PC-3 (cell line): ENCODE data around the gene CENPVL3. TPM values are rescaled to one million over a fixed set of nuclear protein-coding genes. Genes with fewer than 3 reads are reported as not detected.

Experiments used
- ATAC-seq: fragments of 200-7000 bp; cut with Tn5 transposase; 2 replicates; pipeline ENCODE4 v1.9.1; 2020; ENCODE audit warnings: mild to moderate bottlenecking, moderate library complexity
- BruUV-seq: library from RNA; stranded (reverse); fragments of 400-500 nt; replicated peaks from 2 replicates; lab custom pipeline; 2021; lab: Mats Ljungman, UMichigan
- CTCF ChIA-PET: fragments of 300-600 bp; sonication (Branson Sonifier 250); formaldehyde crosslinking; loops from one replicate; lab custom pipeline; 2022; ENCODE audit warnings: antibody characterized with exemption; lab: Charles Lee
- POLR2A ChIA-PET: fragments of 300-600 bp; sonication (Branson Sonifier 250); formaldehyde crosslinking; loops from one replicate; lab custom pipeline; 2022; ENCODE audit warnings: antibody characterized with exemption; ENCODE audit not compliant: unreplicated experiment; lab: Charles Lee
- DNase-seq: peaks from one replicate; pipeline ENCODE4 v3.0.0-alpha.2; 2015
- H2AFZ ChIP-seq: fragments of 300-600 bp; sonication (generic); 2 replicates; pipeline ENCODE4 v1.6.0; 2016; ENCODE audit warnings: antibody characterized with exemption, low read length
- H3F3A ChIP-seq: fragments of 300-600 bp; sonication (generic); one replicate; pipeline ENCODE4 v1.6.0; 2017; ENCODE audit warnings: antibody characterized with exemption, low read length, control low read depth, mild to moderate bottlenecking; ENCODE audit not compliant: unreplicated experiment
- H3K27ac ChIP-seq: fragments of 300-600 bp; sonication (generic); 2 replicates; pipeline ENCODE4 v1.5.1; 2016; ENCODE audit warnings: mild to moderate bottlenecking, low read length
- H3K27me3 ChIP-seq: fragments of 300-600 bp; sonication (generic); 2 replicates; pipeline ENCODE4 v1.6.1; 2016; ENCODE audit warnings: low read length, mixed read lengths
- H3K36me3 ChIP-seq: fragments of 300-600 bp; sonication (generic); 2 replicates; pipeline ENCODE4 v1.6.1; 2016; ENCODE audit warnings: low read depth, mixed run types, low read length, mixed read lengths
- H3K4me1 ChIP-seq: fragments of 300-600 bp; sonication (generic); 2 replicates; pipeline ENCODE4 v1.5.1; 2016; ENCODE audit warnings: low read length; ENCODE audit not compliant: insufficient read depth
- H3K4me2 ChIP-seq: fragments of 300-600 bp; sonication (generic); 2 replicates; pipeline ENCODE4 v1.6.0; 2016; ENCODE audit warnings: low read length
- H3K4me3 ChIP-seq: fragments of 300-600 bp; sonication (generic); 2 replicates; pipeline ENCODE4 v1.5.1; 2016; ENCODE audit warnings: mild to moderate bottlenecking, low read length, mixed read lengths
- H3K79me2 ChIP-seq: fragments of 300-600 bp; sonication (generic); 2 replicates; pipeline ENCODE4 v1.6.1; 2017; ENCODE audit warnings: low read length, mixed read lengths
- H3K9ac ChIP-seq: fragments of 300-600 bp; sonication (generic); 2 replicates; pipeline ENCODE4 v1.6.0; 2016; ENCODE audit warnings: mild to moderate bottlenecking, low read length
- H3K9me2 ChIP-seq: fragments of 300-600 bp; sonication (generic); replicated peaks from 2 replicates; pipeline ENCODE4 v1.6.1; 2016; ENCODE audit warnings: mixed run types, low read length, mixed read lengths
- H3K9me3 ChIP-seq: fragments of 300-600 bp; sonication (generic); 2 replicates; pipeline ENCODE4 v1.6.1; 2016; ENCODE audit warnings: low read length, mixed read lengths
- H4K20me1 ChIP-seq: fragments of 300-600 bp; sonication (generic); 2 replicates; pipeline ENCODE4 v1.6.1; 2016; ENCODE audit warnings: low read length, mixed read lengths
- EZH2 ChIP-seq: fragments of 300-600 bp; sonication (generic); IDR thresholded peaks from one replicate; pipeline ENCODE4 v1.6.1; 2017; ENCODE audit warnings: antibody characterized with exemption, mild to moderate bottlenecking, low read length; ENCODE audit not compliant: unreplicated experiment
- EZH2phosphoT487 ChIP-seq: fragments of 300-600 bp; sonication (generic); IDR thresholded peaks from 2 replicates; pipeline ENCODE4 v1.6.1; 2018; ENCODE audit warnings: mild to moderate bottlenecking, antibody characterized with exemption, low read length, borderline replicate concordance
- intact Hi-C: fragments of 100-400 bp; cut with micrococcal nuclease; formaldehyde crosslinking; loops from 2 replicates; pipeline ENCODE4 v1.9.0; 2023
- total RNA-seq: library from RNA; depleted of rRNA; stranded (reverse); fragments of >200 nt; gene quantifications from 2 replicates; pipeline ENCODE4 v1.2.3, GENCODE V29; 2014
- TF ChIP-seq, protein P1 (sequence below): fragments of 300-600 bp; sonication (generic); conservative IDR thresholded peaks from 2 replicates; pipeline ENCODE4 v1.5.1; 2017; ENCODE audit warnings: antibody characterized with exemption, low read depth, mild to moderate bottlenecking, low read length

Gene CENPVL3
- total RNA-seq, 1 experiment from 2014 or later: not detected

DNA sequence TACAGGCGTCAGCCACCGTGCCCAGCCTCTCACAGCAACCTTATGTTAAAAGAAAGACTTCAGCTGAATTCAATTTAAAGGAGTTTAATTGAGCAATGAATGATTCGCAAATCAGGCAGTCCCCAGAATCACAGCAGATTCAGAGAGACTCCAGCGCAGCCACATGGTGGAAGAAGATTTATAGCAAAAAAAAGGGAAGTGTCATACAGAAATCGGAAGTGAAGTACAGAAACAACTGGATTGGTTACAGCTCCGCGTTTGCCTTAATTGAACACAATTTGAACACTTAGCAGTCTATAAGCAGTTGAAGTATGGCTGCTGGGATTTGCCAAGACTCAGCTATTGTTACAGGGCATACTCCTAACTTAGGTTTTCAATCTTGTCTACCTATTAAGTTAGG, 19.8 kb downstream of the CENPVL3 start:
- CTCF ChIA-PET: no interaction called here
- Histone ChIP-seq H3K4me2 (no peak overlapping the region), H2AFZ (no peak overlapping the region), H3K27me3 (peaks cover 11% of the 10 kb centered on the region; the same call in 1 of the 2 replicates), H3K27ac (no peak overlapping the region), H3K79me2 (no peaks in the 10 kb centered on the region), H3K9ac (no peak overlapping the region), H3K36me3 (no peaks in the 10 kb centered on the region), H3F3A (no peaks in the 10 kb centered on the region), H4K20me1 (no peaks in the 10 kb centered on the region), H3K4me1 (no peaks in the 10 kb centered on the region), H3K9me2 (no peaks in the 10 kb centered on the region), H3K9me3 (no peaks in the 10 kb centered on the region), H3K4me3 (no peak overlapping the region)
- no peak for ATAC-seq
- DNase-seq: no peak
- TF ChIP-seq EZH2 (no peak), EZH2phosphoT487 (no peak)
- intact Hi-C loops: no loop called here
- POLR2A ChIA-PET: no interaction called here
- BruUV-seq: no TSS peak

DNA sequence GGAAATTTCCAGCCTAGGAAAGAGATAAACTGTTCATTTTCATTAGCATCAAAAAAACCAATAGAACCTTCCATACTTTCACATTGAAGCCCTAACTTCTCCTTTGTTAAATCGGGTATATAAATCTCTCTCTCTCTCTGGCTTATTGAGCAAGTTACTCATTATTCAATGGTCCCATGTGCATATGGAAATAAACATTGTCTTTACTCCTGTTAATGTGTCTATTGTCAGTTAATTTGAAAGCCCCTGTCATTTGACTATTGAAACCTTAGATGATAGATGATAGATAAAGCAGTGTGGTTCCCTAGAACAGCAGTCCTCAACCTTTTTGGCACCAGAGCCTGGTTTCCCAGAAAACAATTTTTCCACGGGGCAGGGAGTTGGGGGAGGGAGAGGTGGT, 46.8 kb downstream of the CENPVL3 start:
- Histone ChIP-seq H4K20me1 (no peaks in the 10 kb centered on the region), H3K9ac (no peak overlapping the region), H3K9me2 (no peaks in the 10 kb centered on the region), H3K4me3 (no peak overlapping the region), H3K27me3 (no peaks in the 10 kb centered on the region), H2AFZ (no peak overlapping the region), H3F3A (no peaks in the 10 kb centered on the region), H3K9me3 (no peaks in the 10 kb centered on the region), H3K4me1 (peaks cover 25% of the 10 kb centered on the region), H3K4me2 (no peak overlapping the region), H3K27ac (no peak overlapping the region), H3K36me3 (no peaks in the 10 kb centered on the region), H3K79me2 (no peaks in the 10 kb centered on the region)
- BruUV-seq: no TSS peak
- DNase-seq (no peak), ATAC-seq (no peak)
- TF ChIP-seq, protein P1, sequence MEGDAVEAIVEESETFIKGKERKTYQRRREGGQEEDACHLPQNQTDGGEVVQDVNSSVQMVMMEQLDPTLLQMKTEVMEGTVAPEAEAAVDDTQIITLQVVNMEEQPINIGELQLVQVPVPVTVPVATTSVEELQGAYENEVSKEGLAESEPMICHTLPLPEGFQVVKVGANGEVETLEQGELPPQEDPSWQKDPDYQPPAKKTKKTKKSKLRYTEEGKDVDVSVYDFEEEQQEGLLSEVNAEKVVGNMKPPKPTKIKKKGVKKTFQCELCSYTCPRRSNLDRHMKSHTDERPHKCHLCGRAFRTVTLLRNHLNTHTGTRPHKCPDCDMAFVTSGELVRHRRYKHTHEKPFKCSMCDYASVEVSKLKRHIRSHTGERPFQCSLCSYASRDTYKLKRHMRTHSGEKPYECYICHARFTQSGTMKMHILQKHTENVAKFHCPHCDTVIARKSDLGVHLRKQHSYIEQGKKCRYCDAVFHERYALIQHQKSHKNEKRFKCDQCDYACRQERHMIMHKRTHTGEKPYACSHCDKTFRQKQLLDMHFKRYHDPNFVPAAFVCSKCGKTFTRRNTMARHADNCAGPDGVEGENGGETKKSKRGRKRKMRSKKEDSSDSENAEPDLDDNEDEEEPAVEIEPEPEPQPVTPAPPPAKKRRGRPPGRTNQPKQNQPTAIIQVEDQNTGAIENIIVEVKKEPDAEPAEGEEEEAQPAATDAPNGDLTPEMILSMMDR: no peak
- no peak for TF ChIP-seq EZH2
- no peak for TF ChIP-seq EZH2phosphoT487
- intact Hi-C loops: no loop called here
- POLR2A ChIA-PET: no interaction called here
- CTCF ChIA-PET: no interaction called here

DNA sequence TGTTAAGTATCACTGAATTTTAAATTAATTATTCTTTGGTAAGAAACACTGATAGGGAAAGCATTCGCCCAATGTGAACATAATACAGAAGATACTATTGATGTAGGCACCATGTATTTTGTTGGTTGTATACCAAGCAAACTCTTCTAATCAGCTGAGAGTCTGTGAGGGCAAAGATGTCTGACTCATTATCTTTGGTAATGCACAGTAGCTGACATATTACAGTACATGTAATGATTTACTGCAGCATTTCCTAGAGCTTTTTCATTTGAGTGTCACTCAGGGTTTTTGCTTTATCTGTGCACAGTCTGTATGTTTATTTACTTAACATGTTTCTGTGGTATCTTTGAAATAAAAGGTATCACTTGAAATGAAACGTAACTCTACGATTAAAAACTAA, 49.2 kb downstream of the CENPVL3 start:
- Histone ChIP-seq H3K27ac (peak overlapping the region; percentile 78), H3K9ac (peak overlapping the region; percentile 9; the same call in 1 of the 2 replicates), H3K27me3 (no peaks in the 10 kb centered on the region), H3K4me2 (peak overlapping the region; percentile 55; the same call in 1 of the 2 replicates), H3K9me3 (no peaks in the 10 kb centered on the region), H3K4me3 (no peak overlapping the region), H3K36me3 (no peaks in the 10 kb centered on the region), H3K9me2 (no peaks in the 10 kb centered on the region), H4K20me1 (no peaks in the 10 kb centered on the region), H3K4me1 (peaks cover 25% of the 10 kb centered on the region), H3F3A (no peaks in the 10 kb centered on the region), H2AFZ (no peak overlapping the region), H3K79me2 (no peaks in the 10 kb centered on the region)
- intact Hi-C loops: no loop called here
- DNase-seq (peak; percentile 42), ATAC-seq (no peak)
- ChIA-PET CTCF (no interaction called here), POLR2A (no interaction called here)
- no TSS peak for BruUV-seq
- TF ChIP-seq EZH2phosphoT487: no peak
- no peak for TF ChIP-seq EZH2

DNA sequence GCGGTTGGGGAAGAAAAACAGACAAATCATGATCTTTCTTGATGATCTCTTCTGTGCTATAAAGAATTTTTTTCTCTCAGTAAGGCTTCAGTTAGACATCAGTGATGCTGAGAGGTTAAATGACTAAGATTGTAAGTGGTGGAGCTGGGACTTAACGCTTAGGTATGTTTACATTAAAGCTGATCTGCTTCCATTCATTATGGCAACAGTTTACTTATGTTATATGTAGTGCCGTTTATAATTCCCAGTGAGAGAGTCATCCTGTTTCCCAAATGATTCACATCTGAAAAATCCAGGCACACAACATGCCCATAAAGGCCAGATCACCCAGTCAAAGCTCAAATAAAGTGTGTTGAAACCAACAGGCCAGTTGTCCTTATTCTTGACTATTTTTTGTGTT, 50.1 kb downstream of the CENPVL3 start:
- H3F3A ChIP-seq: no peaks in the 10 kb centered on the region
- POLR2A ChIA-PET: no interaction called here
- no peak overlapping the region for H3K4me3 ChIP-seq
- TF ChIP-seq EZH2phosphoT487: no peak
- no peak for TF ChIP-seq EZH2
- TF ChIP-seq, protein P1: no peak
- no peaks in the 10 kb centered on the region for H3K27me3 ChIP-seq
- BruUV-seq: no TSS peak
- DNase-seq: peak; percentile 87
- peak overlapping the region; percentile 78 for H3K27ac ChIP-seq
- H3K79me2 ChIP-seq: no peaks in the 10 kb centered on the region
- intact Hi-C loops: no loop called here
- no peak overlapping the region for H3K9ac ChIP-seq
- H2AFZ ChIP-seq: no peak overlapping the region
- H3K9me3 ChIP-seq: no peaks in the 10 kb centered on the region
- peaks cover 25% of the 10 kb centered on the region for H3K4me1 ChIP-seq
- no peaks in the 10 kb centered on the region for H4K20me1 ChIP-seq
- no peaks in the 10 kb centered on the region for H3K36me3 ChIP-seq
- no peaks in the 10 kb centered on the region for H3K9me2 ChIP-seq
- H3K4me2 ChIP-seq: peak overlapping the region; percentile 55
- ATAC-seq: peak; percentile 97
- CTCF ChIA-PET: no interaction called here
